IMR-90 (cell line): ENCODE measurements around the gene RAB11B. TPM values are rescaled to one million over a fixed set of nuclear protein-coding genes. Genes with fewer than 3 reads are reported as not detected.

Experiments used
- MAFK ChIP-seq: IDR thresholded peaks from 2 replicates; pipeline ENCODE4 v1.6.1; 2012; ENCODE audit warnings: low read depth, low read length, improper control_type of control experiment
- NFE2L2 ChIP-seq: fragments of 150-350 bp; IDR thresholded peaks from 2 replicates; pipeline ENCODE4 v1.6.1; 2016; ENCODE audit warnings: low read depth, mild to moderate bottlenecking, low read length
- microRNA-seq, 2 experiments: library from miRNA; stranded (forward) in 1 of 2; unstranded in 1 of 2; fragments of 10-50 nt in 1 of 2; fragments of <30 nt in 1 of 2; gene quantifications in 1 of 2; microRNA quantifications in 1 of 2; one replicate each; pipeline versions ENCODE3 to v1.1.0; 2013 to 2020; ENCODE audit not compliant: insufficient read depth in 1 of 2, insufficient read length in 1 of 2, unreplicated experiment in 1 of 2
- polyA plus RNA-seq, 3 experiments: library from polyadenylated mRNA; depleted of rRNA; stranded (reverse); fragments of >200 nt; gene quantifications; 2 replicates each; pipeline ENCODE4 v1.2.3, GENCODE V29; 2012; ENCODE audit warnings: low replicate concordance in 1 of 3
- small RNA-seq, 5 experiments: library from RNA; depleted of rRNA; stranded (forward); fragments of <200 nt; gene quantifications; one replicate each; pipeline ENCODE3, GENCODE V24; 2012
- total RNA-seq: library from RNA; depleted of rRNA; stranded (reverse); fragments of >200 nt; gene quantifications from 2 replicates; pipeline ENCODE4 v1.2.3, GENCODE V29; 2012; rRNA removed

RAB11B gene
- total and polyA plus RNA-seq, 2 of the 4 experiments (the other 2 are of a cell fraction): 8.2 to 117 TPM

GRCh38 chr19:8453616-8454015 lies 63.5 kb downstream of the RAB11B start (continued):
- TF ChIP-seq NFE2L2 (no peak), MAFK (no peak)

Small RNA genes lying within 50 kb of the gene (microRNA-seq; reads per million reads assigned to microRNA genes)
- gene MIR4999: 1.1 to 4.1 reads per million in 2 experiments

Small RNA genes lying within 50 kb of the gene (small RNA-seq; reads per million reads assigned to genes)
- 0 to 10.8 (median 1.2) reads per million in 5 experiments for gene MIR4999

Other genes starting within 250 kb of the RAB11B start
- not detected in 2 replicates for gene FBN3, start 240.8 kb upstream of the RAB11B start, total RNA-seq
- not detected in 2 replicates for gene FBN3, start 240.8 kb upstream of the RAB11B start, polyA plus RNA-seq (2012; rRNA removed)
- gene CERS4, start 181.0 kb upstream of the RAB11B start, total RNA-seq: 3.2 and 3.9 TPM in 2 replicates
- gene CERS4, start 181.0 kb upstream of the RAB11B start, polyA plus RNA-seq (2012; rRNA removed): 5.5 and 5.7 TPM in 2 replicates
- gene CD320, start 82.0 kb upstream of the RAB11B start, total RNA-seq: 13.3 and 15.8 TPM in 2 replicates
- gene CD320, start 82.0 kb upstream of the RAB11B start, polyA plus RNA-seq (2012; rRNA removed): 78.5 and 101 TPM in 2 replicates
- 15.8 and 20.6 TPM in 2 replicates for gene NDUFA7, start 69.0 kb upstream of the RAB11B start, total RNA-seq
- gene NDUFA7, start 69.0 kb upstream of the RAB11B start, polyA plus RNA-seq (2012; rRNA removed): 50.7 and 67.9 TPM in 2 replicates
- 104 and 143 TPM in 2 replicates for gene RPS28, start 68.9 kb upstream of the RAB11B start, total RNA-seq
- 643 and 742 TPM in 2 replicates for gene RPS28, start 68.9 kb upstream of the RAB11B start, polyA plus RNA-seq (2012; rRNA removed)
- not detected in 2 replicates for gene KANK3, start 47.1 kb upstream of the RAB11B start, total RNA-seq
- 0.04 and 0.07 TPM in 2 replicates for gene KANK3, start 47.1 kb upstream of the RAB11B start, polyA plus RNA-seq (2012; rRNA removed)
- gene ANGPTL4, start 26.2 kb upstream of the RAB11B start, total RNA-seq: 1.4 and 1.9 TPM in 2 replicates
- gene ANGPTL4, start 26.2 kb upstream of the RAB11B start, polyA plus RNA-seq (2012; rRNA removed): 19.1 and 21.5 TPM in 2 replicates
- 48.6 and 58.8 TPM in 2 replicates for gene MARCHF2, start 22.9 kb downstream of the RAB11B start, total RNA-seq
- 33.8 and 39.1 TPM in 2 replicates for gene MARCHF2, start 22.9 kb downstream of the RAB11B start, polyA plus RNA-seq (2012; rRNA removed)
- gene HNRNPM, start 54.6 kb downstream of the RAB11B start, total RNA-seq: 75.6 and 90.5 TPM in 2 replicates
- gene HNRNPM, start 54.6 kb downstream of the RAB11B start, polyA plus RNA-seq (2012; rRNA removed): 197 and 249 TPM in 2 replicates
- gene PRAM1, start 112.3 kb downstream of the RAB11B start, total RNA-seq: not detected in 2 replicates
- 0.09 TPM in 2 replicates for gene PRAM1, start 112.3 kb downstream of the RAB11B start, polyA plus RNA-seq (2012; rRNA removed)
- gene ZNF414, start 123.8 kb downstream of the RAB11B start, total RNA-seq: 1.1 and 3.2 TPM in 2 replicates
- 14.2 and 20.8 TPM in 2 replicates for gene ZNF414, start 123.8 kb downstream of the RAB11B start, polyA plus RNA-seq (2012; rRNA removed)
- under 0.01 and 0.18 TPM in 2 replicates for gene MYO1F, start 187.1 kb downstream of the RAB11B start, total RNA-seq
- 0.14 TPM in 2 replicates for gene MYO1F, start 187.1 kb downstream of the RAB11B start, polyA plus RNA-seq (2012; rRNA removed)
- 2.8 and 3.4 TPM in 2 replicates for gene ADAMTS10, start 220.4 kb downstream of the RAB11B start, total RNA-seq
- gene ADAMTS10, start 220.4 kb downstream of the RAB11B start, polyA plus RNA-seq (2012; rRNA removed): 11.5 and 15.1 TPM in 2 replicates
- not detected in 2 replicates for gene NFILZ, start 240.3 kb downstream of the RAB11B start, total RNA-seq
- gene NFILZ, start 240.3 kb downstream of the RAB11B start, polyA plus RNA-seq (2012; rRNA removed): not detected in 2 replicates